Measurements from ENCODE around the gene FAM3B. TPM values are rescaled to one million over a fixed set of nuclear protein-coding genes. Genes with fewer than 3 reads are reported as not detected.
A peak's percentile ranks its signal among the peaks of the same experiment; 100 is the strongest.

The FAM3B gene
- total RNA-seq, 1 donor from 2014 or later = not detected

DNA sequence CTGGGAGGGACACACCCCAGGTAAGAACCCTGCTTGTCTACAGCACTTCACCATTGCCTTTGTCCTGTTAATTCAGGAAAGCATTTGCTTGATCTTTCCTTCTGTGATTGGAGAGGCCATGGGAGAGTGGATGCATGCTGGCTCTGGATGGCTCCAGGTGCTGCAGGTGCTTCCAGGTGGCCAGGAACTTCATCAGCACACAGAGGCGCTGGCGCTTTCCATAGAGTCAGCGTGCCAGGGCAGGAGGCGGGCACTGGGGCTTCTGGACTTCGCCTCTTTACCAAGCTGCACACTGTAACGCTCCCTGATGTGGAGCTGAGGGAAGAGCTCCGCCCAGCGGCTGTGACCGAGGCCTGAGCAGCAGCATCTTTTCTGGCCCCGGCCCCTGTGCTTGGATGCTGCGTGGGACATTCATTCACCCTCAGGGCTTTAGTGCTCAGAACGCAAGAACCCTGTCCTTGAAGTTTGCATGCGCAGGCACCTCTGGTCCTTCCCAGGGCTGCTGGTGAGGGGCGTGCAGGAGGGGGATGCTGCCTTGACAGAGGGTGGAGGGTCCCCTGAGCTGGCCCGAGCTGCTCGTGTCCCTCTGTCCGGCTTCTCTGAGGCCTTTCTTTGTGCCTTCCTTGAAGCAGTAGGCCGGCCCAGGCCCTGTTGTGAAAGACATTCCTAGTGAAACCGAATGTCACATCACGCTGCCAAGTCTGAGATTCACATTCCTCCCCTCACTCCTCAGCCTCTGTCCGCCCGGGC, 43.6 kb downstream of the FAM3B start:
- H3K36me3 Mint-ChIP-seq (ENCODE audit: low read depth) = no peaks in the 10 kb centered on the region
- peaks cover 5% of the 10 kb centered on the region for H3K27me3 Mint-ChIP-seq (ENCODE audit: low read depth)
- H3K4me1 Mint-ChIP-seq (ENCODE audit: low read depth) = no peaks in the 10 kb centered on the region
- DNase-seq (ENCODE audit: low spot score) = peak; percentile 83
- no peak overlapping the region for H3K27ac Mint-ChIP-seq (ENCODE audit: unreplicated experiment)
- no peaks in the 10 kb centered on the region for H3K9me3 Mint-ChIP-seq (ENCODE audit: low read depth)
- H3K4me3 Mint-ChIP-seq (ENCODE audit: unreplicated experiment) = no peak overlapping the region
- TF ChIP-seq, protein P1, sequence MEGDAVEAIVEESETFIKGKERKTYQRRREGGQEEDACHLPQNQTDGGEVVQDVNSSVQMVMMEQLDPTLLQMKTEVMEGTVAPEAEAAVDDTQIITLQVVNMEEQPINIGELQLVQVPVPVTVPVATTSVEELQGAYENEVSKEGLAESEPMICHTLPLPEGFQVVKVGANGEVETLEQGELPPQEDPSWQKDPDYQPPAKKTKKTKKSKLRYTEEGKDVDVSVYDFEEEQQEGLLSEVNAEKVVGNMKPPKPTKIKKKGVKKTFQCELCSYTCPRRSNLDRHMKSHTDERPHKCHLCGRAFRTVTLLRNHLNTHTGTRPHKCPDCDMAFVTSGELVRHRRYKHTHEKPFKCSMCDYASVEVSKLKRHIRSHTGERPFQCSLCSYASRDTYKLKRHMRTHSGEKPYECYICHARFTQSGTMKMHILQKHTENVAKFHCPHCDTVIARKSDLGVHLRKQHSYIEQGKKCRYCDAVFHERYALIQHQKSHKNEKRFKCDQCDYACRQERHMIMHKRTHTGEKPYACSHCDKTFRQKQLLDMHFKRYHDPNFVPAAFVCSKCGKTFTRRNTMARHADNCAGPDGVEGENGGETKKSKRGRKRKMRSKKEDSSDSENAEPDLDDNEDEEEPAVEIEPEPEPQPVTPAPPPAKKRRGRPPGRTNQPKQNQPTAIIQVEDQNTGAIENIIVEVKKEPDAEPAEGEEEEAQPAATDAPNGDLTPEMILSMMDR (IDR thresholded peaks at IDR 0.05) = no peak

DNA sequence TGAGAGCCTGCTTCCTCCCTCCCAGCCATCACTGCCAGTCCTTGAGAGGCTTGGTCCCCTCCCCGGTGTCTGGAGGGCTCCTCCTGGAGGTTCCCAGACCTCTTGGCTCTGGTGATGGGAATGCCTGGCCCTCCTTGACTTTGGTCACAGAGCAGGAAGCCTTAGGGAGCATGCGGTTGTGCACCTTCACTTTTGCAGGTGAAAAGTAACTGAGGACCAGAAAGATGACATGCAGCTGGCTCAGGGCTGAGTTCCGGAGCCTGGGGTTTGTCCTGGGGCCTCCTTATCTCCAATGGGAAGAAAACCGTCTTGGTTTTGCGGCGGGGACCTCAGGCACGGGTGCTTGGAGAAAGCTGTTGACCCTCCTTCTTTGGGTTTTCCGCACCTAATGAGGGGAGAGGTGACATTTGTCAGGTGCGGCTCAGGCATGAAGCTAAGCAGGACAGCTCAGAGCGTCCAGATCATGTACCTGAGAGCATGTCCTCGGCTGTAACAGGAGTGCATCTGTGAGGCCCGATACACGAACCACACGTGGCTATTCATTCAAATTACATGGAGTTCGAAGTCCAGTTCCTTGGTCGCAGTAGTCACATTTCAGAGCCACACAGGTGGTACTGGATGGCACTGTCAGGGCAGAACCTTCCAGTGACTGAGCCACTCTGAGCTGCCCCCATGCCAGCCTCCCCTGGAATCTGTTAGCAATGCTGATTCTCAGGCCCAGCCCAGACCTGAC, 44.6 kb downstream of the FAM3B start:
- Mint-ChIP-seq H3K36me3 (ENCODE audit: low read depth) (no peaks in the 10 kb centered on the region), H3K27me3 (ENCODE audit: low read depth) (peaks cover 2% of the 10 kb centered on the region), H3K27ac (ENCODE audit: unreplicated experiment) (no peak overlapping the region), H3K9me3 (ENCODE audit: low read depth) (no peaks in the 10 kb centered on the region), H3K4me1 (ENCODE audit: low read depth) (no peaks in the 10 kb centered on the region), H3K4me3 (ENCODE audit: unreplicated experiment) (no peak overlapping the region)
- TF ChIP-seq, protein P1 (IDR thresholded peaks at IDR 0.05) = no peak
- no peak for DNase-seq (ENCODE audit: low spot score)

DNA sequence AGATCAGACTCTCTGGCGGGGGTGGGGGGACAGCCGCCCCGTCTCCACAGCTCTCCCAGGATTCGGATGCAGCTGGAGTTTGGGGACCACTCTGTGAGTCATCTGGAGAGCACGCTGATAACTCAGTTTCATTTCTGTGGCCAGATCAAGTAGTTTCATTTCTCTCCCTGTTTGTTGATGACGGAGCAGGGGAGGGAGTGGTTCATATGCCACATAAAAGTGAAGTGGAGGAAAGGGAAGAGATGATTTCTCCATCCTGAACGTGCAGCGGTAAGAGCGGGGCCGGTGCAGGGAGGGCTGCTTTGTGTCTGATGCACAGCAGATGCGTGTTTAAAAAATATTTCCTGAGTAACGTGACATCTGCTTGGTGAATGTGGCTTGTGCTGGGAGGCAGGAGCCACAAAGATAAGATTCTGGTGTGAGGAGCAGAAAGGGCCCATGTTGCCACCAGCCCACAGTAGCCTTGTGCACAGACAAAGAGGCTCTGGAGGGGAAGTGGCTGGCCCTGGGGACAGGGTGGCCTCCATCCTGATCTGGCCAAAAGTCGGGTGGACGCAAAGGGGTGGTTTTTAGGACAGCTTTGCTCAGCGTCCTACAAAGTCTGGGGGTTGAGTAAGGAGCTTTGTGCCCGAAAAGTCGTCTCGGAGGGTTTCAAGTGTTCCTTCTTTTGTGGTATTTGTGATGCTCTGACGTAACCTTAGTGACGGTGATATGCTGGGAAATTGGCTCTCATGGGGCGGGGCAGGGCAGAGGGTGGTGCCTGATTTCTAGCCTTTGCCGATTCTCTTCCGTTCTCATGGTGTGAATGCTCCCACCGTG, 45.4 kb downstream of the FAM3B start, which contains the start of gene MX2:
Gene MX2 (plus strand): TSS at position 242 of the 819 bp plus-strand sequence. CDS start 14,880 bp downstream, outside the sequence.
- Mint-ChIP-seq H3K27ac (ENCODE audit: unreplicated experiment) (peak within 1 kb of the TSS; percentile 61), H3K36me3 (ENCODE audit: low read depth) (no peaks in the 10 kb centered on the region), H3K4me1 (ENCODE audit: low read depth) (no peaks in the 10 kb centered on the region), H3K9me3 (ENCODE audit: low read depth) (no peaks in the 10 kb centered on the region), H3K4me3 (ENCODE audit: unreplicated experiment) (no peak within 1 kb of the TSS), H3K27me3 (ENCODE audit: low read depth) (peaks cover 5% of the 10 kb centered on the region)
- TF ChIP-seq, protein P1 (IDR thresholded peaks at IDR 0.05) = no peak
- DNase-seq (ENCODE audit: low spot score) = no peak

DNA sequence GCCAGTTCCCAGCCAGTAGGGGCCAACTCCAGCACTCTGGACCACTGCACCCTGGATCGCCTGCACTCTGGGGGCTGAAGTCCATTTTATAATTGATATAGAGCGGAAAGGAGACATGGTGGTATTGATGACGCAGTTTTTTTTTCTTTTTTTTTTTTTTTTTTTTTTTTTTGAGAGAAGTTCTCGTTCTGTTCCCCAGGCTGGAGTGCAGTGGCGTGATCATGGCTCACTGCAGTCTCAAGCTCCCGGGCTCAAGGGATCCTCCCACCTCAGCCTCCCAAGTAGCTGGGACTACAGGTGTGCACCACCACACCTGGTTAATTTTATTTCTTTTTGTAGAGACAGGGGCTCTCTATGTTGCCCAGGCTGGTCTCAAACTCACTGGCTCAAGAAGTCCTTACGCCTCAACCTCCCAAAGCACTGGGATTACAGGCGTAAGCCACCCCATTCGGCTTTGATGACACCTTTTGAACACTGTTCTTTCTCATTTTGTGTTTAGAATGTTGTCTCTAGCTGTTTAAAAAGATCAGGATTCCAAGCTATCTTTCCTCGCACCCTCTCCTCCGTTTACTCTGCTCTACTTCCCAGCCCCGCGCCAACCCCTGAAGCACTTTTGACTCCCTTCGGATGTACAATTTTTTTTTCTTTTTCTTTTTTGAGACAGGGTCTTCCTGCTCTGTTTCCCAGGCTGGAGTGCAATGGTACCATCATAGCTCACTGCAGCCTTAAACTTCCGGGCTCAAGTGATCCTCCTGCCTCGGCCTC, 46.2 kb downstream of the FAM3B start:
- DNase-seq (ENCODE audit: low spot score) = no peak

More for the DNA sequence above, 46.2 kb downstream of the FAM3B start:
- H3K4me1 Mint-ChIP-seq (ENCODE audit: low read depth) = no peaks in the 10 kb centered on the region
- H3K27me3 Mint-ChIP-seq (ENCODE audit: low read depth) = peaks cover 5% of the 10 kb centered on the region
- H3K9me3 Mint-ChIP-seq (ENCODE audit: low read depth) = no peaks in the 10 kb centered on the region
- no peaks in the 10 kb centered on the region for H3K36me3 Mint-ChIP-seq (ENCODE audit: low read depth)
- H3K4me3 Mint-ChIP-seq (ENCODE audit: unreplicated experiment) = no peak overlapping the region
- TF ChIP-seq, protein P1 (IDR thresholded peaks at IDR 0.05) = no peak
- peak overlapping the region; percentile 61 for H3K27ac Mint-ChIP-seq (ENCODE audit: unreplicated experiment)

Data from chondrocyte (in vitro differentiated cells).